ENCODE results near the gene HMX3.
A peak's percentile ranks its signal among the peaks of the same experiment; 100 is the strongest.

The HMX3 gene

DNA sequence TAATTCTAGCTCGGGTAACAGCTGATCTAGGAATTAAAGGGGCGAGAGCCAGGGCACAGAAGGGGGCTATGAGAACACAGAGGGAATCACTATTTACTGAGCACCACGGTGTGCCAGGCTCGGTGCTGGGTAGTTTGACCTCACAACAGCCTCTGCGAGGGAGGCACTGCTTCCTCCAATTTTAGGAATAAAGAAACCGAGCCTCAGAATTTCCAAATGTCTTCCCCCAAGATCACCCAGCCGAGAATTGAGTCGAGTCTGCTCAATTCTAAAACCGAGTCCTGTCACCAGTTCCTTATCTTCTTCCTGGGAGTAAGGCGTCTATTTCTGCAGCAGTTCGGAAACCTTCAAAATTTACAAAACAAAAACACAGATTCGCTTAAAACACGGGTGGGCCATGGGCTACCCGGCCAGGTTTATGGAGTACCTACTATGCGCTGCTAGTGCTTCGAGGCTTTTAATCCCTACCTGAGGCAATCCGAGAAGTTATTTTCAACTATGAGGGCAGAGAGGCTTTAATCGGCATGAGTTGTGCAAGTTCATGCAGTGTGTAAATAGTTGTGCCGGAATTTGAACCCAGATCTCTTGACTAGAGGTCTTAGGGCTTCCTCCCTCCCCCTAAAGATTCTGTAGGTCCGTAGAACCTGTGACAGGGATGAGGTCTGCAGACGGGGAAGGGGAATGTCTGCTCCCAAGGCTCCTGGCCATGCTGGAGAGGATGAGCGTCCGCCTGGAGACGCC lies 11.3 kb downstream of the HMX3 start:
- Histone ChIP-seq H3K9me3 (ENCODE audit: low read length) (no peaks in the 10 kb centered on the region), H2AFZ (ENCODE audit: low read depth, low read length) (no peak overlapping the region), H3K4me3 (ENCODE audit: low read length) (no peak overlapping the region), H3K27me3 (ENCODE audit: insufficient read depth, low read length) (peaks cover 98% of the 10 kb centered on the region), H3K4me1 (ENCODE audit: insufficient read depth, low read length) (peaks cover 29% of the 10 kb centered on the region), H3K36me3 (ENCODE audit: insufficient read depth, low read length) (no peaks in the 10 kb centered on the region)

DNA sequence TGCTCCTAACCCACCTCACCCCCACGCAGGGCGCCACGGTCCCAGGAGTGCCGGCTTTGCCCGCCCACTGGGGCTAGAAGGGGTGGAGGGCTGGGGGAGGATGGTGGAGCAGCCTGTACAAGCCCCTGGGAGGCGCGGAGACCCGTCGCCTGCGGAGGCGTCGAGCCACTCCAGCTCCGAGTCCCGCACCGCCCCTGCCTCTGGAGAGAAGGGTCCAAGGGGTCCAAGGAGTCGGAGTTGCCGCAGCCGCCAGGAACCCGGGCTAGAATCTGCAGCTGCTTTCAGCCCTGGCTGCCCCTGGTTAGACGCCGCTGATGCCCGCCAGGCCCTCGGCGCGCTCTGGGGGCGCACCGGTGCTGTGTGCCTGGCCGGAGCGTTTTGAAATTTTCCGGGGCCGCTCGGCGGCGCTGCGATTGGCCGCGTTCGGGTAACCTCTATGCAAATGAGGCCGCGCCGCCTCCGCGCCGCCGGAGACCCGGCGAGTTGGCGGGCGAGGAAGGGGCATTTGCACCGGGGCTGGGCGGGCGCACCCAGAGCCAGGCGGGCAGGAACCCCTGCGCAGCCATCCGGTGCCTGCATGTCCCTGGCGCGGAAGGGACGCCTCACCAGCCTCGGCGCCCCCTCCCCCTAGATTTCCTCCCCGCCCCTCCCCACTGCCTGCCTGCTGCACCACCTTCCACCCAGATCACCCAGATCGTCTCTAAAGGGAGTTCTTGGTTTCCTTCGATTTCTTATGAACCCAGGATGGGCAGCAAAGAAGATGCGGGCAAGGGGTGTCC lies 12.1 kb downstream of the HMX3 start, which contains the start of gene HMX2:
TSS of gene HMX2 (plus strand) at position 502 of the 779 bp plus-strand sequence. CDS start at position 745, 243 bp downstream.
- no peaks in the 10 kb centered on the region for H3K9me3 ChIP-seq (ENCODE audit: low read length)
- peaks cover 98% of the 10 kb centered on the region for H3K27me3 ChIP-seq (ENCODE audit: insufficient read depth, low read length)
- no peak within 1 kb of the TSS for H3K4me3 ChIP-seq (ENCODE audit: low read length)
- no peak within 1 kb of the TSS for H2AFZ ChIP-seq (ENCODE audit: low read depth, low read length)
- H3K36me3 ChIP-seq (ENCODE audit: insufficient read depth, low read length), result no peaks in the 10 kb centered on the region
- peaks cover 29% of the 10 kb centered on the region for H3K4me1 ChIP-seq (ENCODE audit: insufficient read depth, low read length)

- Histone ChIP-seq H2AFZ (ENCODE audit: low read depth, low read length) (no peak overlapping the region), H3K4me3 (ENCODE audit: low read length) (no peak overlapping the region), H3K4me1 (ENCODE audit: insufficient read depth, low read length) (peaks cover 29% of the 10 kb centered on the region), H3K36me3 (ENCODE audit: insufficient read depth, low read length) (no peaks in the 10 kb centered on the region), H3K27me3 (ENCODE audit: insufficient read depth, low read length) (peaks cover 96% of the 10 kb centered on the region), H3K9me3 (ENCODE audit: low read length) (no peaks in the 10 kb centered on the region)
These were observed 12.8 kb downstream of the HMX3 start for GRCh38 chr10:123148414-123149161.

DNA sequence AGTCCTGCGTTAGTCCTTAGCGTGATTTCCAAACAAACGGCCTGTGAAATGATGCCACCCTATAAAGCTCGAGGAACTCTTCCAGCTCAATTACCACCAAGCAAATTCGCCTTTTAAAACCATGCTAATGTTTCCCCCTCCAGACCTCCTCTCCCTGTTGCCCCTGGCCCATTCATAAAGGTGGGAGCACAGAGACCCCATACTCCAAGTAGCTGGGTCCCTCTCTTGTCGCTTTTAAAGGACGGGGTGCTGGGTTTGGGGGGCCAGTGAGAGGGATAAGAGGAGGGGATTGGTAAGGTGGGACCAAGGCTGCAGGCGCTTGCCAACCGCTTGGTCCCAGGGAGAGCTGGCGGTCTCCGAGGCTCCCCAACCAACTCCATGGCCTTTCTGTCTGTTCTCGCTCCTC lies 13.4 kb downstream of the HMX3 start:
- Histone ChIP-seq H3K36me3 (ENCODE audit: insufficient read depth, low read length) (no peaks in the 10 kb centered on the region), H3K4me3 (ENCODE audit: low read length) (no peak overlapping the region), H3K4me1 (ENCODE audit: insufficient read depth, low read length) (peaks cover 29% of the 10 kb centered on the region), H3K27me3 (ENCODE audit: insufficient read depth, low read length) (peaks cover 91% of the 10 kb centered on the region), H2AFZ (ENCODE audit: low read depth, low read length) (peak overlapping the region; percentile 81), H3K9me3 (ENCODE audit: low read length) (no peaks in the 10 kb centered on the region)

DNA sequence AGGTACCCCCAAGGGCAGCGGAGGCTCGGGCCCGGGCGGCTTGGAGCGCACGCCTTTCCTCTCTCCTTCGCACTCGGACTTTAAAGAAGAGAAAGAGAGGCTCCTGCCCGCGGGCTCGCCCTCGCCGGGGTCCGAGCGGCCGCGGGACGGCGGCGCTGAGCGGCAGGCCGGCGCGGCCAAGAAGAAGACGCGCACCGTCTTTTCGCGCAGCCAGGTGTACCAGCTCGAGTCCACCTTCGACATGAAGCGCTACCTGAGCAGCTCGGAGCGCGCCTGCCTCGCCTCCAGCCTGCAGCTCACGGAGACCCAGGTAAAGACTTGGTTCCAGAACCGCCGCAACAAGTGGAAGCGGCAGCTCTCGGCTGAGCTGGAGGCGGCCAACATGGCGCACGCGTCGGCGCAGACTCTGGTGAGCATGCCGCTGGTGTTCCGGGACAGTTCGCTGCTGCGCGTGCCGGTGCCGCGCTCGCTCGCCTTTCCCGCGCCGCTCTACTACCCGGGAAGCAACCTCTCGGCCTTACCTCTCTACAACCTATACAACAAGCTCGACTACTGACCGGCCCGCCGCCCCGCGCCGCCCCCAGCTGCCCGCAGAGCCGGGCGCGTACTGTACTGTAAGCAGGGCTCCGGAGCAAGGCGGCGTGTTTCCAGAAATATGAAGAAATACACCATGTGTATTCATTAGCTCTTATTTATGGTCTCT lies 13.9 kb downstream of the HMX3 start:
- Histone ChIP-seq H2AFZ (ENCODE audit: low read depth, low read length) (peak overlapping the region; percentile 81), H3K36me3 (ENCODE audit: insufficient read depth, low read length) (no peaks in the 10 kb centered on the region), H3K4me3 (ENCODE audit: low read length) (peak overlapping the region; percentile 53), H3K4me1 (ENCODE audit: insufficient read depth, low read length) (peaks cover 29% of the 10 kb centered on the region), H3K27me3 (ENCODE audit: insufficient read depth, low read length) (peaks cover 85% of the 10 kb centered on the region), H3K9me3 (ENCODE audit: low read length) (no peaks in the 10 kb centered on the region)

DNA sequence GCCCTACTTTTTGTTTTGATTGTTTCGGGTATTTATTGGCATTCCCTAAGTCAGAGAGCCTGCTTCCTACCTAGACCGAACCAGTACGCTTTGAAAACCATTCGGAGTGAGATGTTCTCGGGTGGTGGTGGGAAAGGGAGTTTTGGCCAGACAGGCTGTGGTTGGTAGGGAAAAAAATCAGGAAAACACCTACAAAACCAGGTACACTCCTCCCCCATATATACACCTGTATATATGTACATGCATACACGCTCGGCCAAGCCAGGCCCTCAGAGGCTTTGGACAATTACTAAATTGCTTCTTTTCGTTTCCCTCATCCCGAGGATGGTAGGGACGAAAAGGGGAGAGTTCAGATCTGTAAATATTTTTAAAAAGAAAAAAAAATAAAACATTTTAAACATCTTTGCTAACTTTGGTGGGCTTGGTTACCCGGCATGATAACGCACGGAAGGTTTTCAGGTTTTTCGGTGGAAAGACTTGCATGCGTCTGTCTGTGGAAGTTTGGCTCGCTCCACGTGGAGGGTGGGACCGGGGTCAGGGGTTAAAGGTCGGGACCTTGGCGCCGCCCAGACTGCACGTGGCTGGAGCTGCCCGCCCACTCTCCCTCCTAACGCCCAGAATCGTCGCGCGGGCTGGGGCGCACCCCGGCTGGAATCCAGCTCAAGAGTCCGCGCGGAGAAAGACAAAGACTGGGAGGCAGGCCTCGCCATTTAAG lies 14.7 kb downstream of the HMX3 start:
- Histone ChIP-seq H3K9me3 (ENCODE audit: low read length) (no peaks in the 10 kb centered on the region), H3K36me3 (ENCODE audit: insufficient read depth, low read length) (peaks cover 5% of the 10 kb centered on the region), H3K4me3 (ENCODE audit: low read length) (peak overlapping the region; percentile 53), H3K27me3 (ENCODE audit: insufficient read depth, low read length) (peaks cover 78% of the 10 kb centered on the region), H2AFZ (ENCODE audit: low read depth, low read length) (peak overlapping the region; percentile 81), H3K4me1 (ENCODE audit: insufficient read depth, low read length) (peaks cover 34% of the 10 kb centered on the region)

DNA sequence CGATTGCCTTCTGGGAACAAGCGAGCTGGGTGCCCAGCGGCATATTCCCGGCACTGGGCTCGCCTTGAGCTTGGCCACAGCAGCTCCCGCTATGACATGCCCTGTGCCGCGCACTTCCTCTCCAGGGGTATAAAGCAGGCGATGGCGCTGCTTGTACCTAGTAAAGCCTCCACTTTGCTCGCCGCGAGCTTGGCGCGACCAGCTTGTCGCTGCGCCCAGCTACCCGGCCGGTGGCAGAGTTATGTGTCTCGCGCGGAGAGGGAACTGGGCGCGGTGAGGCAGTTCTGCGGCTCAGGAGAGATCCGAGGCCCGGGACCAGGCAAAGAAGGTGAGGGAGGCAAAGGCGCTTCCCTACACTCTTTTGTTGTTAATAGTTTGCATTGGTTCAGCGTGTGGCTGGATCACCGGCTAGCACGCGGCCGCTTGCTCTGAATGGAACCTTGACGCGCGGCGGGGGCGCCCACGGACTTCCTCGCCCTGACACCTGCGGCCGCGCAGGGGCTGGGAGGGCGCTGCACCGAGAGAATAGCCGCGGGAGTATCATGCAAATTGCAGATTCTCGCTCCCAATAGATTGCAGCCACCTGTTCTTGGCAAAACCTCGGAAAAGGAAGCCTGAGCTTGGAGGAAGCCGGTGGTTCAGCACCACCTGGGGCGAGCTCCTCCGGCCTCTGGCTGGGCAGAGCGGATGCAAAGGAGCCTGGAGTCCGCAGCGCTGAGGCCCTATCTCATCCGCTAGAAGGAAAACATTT lies 15.4 kb downstream of the HMX3 start:
- H3K27me3 ChIP-seq (ENCODE audit: insufficient read depth, low read length), result peaks cover 71% of the 10 kb centered on the region
- peak overlapping the region; percentile 71 for H2AFZ ChIP-seq (ENCODE audit: low read depth, low read length)
- peak overlapping the region; percentile 15 for H3K4me3 ChIP-seq (ENCODE audit: low read length)
- H3K9me3 ChIP-seq (ENCODE audit: low read length), result no peaks in the 10 kb centered on the region
- H3K4me1 ChIP-seq (ENCODE audit: insufficient read depth, low read length), result peaks cover 36% of the 10 kb centered on the region
- peaks cover 12% of the 10 kb centered on the region for H3K36me3 ChIP-seq (ENCODE audit: insufficient read depth, low read length)

DNA sequence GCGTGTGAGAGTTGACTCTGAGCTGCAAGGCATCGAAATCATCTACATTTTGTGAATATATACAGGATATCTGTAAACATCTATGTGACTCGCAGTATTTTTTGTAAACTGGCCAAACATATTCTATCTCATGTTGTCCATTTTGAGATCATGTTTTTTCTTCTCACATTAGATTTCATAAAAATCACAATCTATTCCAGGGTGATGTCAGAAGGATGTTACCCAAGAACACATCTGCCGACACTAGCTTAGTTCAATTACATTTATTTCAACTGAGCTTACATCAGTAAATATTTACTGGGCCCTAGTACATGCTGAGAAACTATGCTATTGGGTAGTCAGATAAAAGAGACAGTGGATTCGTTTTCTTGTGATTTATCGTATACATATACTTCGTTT lies 16.0 kb downstream of the HMX3 start:
- Histone ChIP-seq H3K36me3 (ENCODE audit: insufficient read depth, low read length) (peaks cover 18% of the 10 kb centered on the region), H3K4me1 (ENCODE audit: insufficient read depth, low read length) (peaks cover 41% of the 10 kb centered on the region), H3K4me3 (ENCODE audit: low read length) (no peak overlapping the region), H3K9me3 (ENCODE audit: low read length) (no peaks in the 10 kb centered on the region), H2AFZ (ENCODE audit: low read depth, low read length) (no peak overlapping the region), H3K27me3 (ENCODE audit: insufficient read depth, low read length) (peaks cover 67% of the 10 kb centered on the region)

GRCh38 chr10:123153486-123154091 lies 17.8 kb downstream of the HMX3 start:
- Histone ChIP-seq H3K36me3 (ENCODE audit: insufficient read depth, low read length) (peaks cover 35% of the 10 kb centered on the region), H2AFZ (ENCODE audit: low read depth, low read length) (peak overlapping the region; percentile 31), H3K27me3 (ENCODE audit: insufficient read depth, low read length) (peaks cover 48% of the 10 kb centered on the region), H3K4me3 (ENCODE audit: low read length) (no peak overlapping the region), H3K4me1 (ENCODE audit: insufficient read depth, low read length) (peaks cover 51% of the 10 kb centered on the region), H3K9me3 (ENCODE audit: low read length) (no peaks in the 10 kb centered on the region)

DNA sequence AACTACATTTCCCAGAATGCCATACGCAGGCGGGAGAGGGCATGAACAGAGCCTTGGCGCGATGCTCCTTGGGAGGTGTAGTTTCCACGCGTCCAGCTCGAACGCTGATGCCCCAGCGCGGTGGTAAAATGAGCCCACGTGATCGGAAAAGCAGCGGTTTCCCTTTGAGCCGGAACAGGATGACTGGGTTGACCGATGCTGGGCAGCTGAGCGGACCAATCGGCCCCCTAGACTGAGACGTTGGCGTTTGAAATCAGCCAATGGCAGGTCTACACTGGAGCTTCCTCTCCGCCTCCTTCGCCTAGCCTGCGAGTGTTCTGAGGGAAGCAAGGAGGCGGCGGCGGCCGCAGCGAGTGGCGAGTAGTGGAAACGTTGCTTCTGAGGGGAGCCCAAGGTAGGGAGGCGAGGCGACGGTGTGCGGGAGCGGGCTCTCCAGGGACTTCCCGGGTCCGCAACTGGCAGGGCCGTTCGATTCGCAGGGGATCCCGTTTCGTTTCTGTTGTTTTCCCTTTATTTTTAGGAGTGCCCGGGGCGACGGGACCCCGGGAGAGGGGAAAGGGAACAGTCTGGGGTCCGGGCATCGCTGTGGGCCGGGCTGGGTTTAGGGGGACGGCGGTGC lies 18.4 kb downstream of the HMX3 start, which contains the start of gene BUB3:
TSS of gene BUB3 (plus strand) at position 311 of the 619 bp plus-strand sequence. CDS start 516 bp downstream, outside the sequence.
- H3K27me3 ChIP-seq (ENCODE audit: insufficient read depth, low read length), result peaks cover 42% of the 10 kb centered on the region
- peaks cover 51% of the 10 kb centered on the region for H3K4me1 ChIP-seq (ENCODE audit: insufficient read depth, low read length)
- H3K9me3 ChIP-seq (ENCODE audit: low read length), result no peaks in the 10 kb centered on the region
- H3K4me3 ChIP-seq (ENCODE audit: low read length), result peak within 1 kb of the TSS; percentile 95
- H3K36me3 ChIP-seq (ENCODE audit: insufficient read depth, low read length), result peaks cover 38% of the 10 kb centered on the region
- peak within 1 kb of the TSS; percentile 57 for H2AFZ ChIP-seq (ENCODE audit: low read depth, low read length)

Data from neuron (in vitro differentiated cells).